Fibroblast of skin of right biceps (primary cell): Measurements from ENCODE around the gene CXorf58.
"Not testable (repeated sequence)": the region's sequence is repeated elsewhere in the genome, so short reads cannot be mapped to it uniquely, and the experiment has no call there.

Source experiments
- DNase-seq: peaks from one replicate; pipeline ENCODE4 v3.0.0-alpha.2; 2013

Gene CXorf58

GRCh38 chrX:23907498-23908218 is at the start of gene CXorf58, which contains the start of gene APOO:
Gene CXorf58, plus strand, starts transcription at chrX:23908006. Its CDS starts 2,297 bp downstream, at chrX:23910303.
Gene APOO, minus strand, starts transcription at chrX:23907938. Its CDS starts 236 bp downstream, at chrX:23907702.
- peak; percentile 91 for DNase-seq

DNA sequence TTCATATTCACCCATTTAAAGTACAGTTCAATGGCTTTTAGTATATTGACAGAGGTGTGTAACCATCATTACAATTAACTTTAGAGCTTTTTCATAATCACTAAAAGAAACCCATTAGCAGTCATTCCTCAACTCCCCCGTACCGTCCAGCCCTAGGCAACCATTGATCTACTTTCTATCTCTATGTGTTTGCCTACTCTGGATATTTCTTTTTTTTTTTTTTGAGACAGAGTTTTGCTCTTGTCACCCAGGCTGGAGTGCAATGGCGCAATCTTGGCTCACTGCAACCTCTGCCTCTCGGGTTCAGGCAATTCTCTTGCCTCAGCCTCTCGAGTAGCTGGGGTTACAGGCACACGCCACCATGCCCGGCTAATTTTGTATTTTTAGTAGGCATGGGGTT is 48.6 kb upstream of the CXorf58 start:
- DNase-seq = not testable (repeated sequence)

GRCh38 chrX:23861215-23861896 is 46.5 kb upstream of the CXorf58 start:
- no peak for DNase-seq

DNA sequence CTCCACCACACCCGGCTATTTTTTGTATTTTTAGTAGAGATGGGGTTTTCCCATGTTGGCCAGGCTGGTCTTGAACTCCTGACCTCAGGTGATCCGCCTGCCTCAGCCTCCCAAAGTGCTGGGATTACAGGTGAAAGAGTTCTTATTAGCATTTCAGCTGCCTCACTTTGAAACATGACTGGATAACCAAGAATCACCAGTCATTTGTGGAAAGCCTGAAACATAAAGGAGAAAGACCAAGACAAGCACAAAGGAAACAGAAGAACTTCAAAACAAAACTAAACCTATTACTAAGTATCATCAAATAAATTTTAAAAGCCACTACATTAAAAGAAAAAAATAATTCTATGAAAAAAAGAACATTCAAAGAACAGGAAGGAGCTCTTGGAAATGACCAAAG is 45.9 kb upstream of the CXorf58 start:
- DNase-seq = not testable (repeated sequence)

GRCh38 chrX:23864742-23865326 is 43.0 kb upstream of the CXorf58 start:
- DNase-seq = no peak

DNA sequence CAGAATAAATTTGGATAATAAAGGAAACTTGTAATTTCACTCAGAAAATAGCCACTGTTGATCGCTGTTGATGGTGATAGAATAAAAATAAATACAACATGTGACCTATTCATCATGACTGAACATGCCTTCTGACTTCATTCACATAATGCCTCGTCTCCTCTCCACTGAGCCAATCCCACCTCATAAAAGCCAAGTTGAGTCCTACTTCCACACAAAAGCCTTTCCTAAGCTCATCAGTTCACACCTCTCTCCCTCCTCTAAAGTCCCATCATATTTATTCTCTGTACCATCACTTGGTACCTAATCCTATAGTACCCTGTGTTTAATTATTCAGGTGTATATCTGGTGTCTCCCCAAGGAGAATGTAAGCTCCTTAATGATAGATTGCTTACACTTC is 37.8 kb upstream of the CXorf58 start:
- DNase-seq = no peak

DNA sequence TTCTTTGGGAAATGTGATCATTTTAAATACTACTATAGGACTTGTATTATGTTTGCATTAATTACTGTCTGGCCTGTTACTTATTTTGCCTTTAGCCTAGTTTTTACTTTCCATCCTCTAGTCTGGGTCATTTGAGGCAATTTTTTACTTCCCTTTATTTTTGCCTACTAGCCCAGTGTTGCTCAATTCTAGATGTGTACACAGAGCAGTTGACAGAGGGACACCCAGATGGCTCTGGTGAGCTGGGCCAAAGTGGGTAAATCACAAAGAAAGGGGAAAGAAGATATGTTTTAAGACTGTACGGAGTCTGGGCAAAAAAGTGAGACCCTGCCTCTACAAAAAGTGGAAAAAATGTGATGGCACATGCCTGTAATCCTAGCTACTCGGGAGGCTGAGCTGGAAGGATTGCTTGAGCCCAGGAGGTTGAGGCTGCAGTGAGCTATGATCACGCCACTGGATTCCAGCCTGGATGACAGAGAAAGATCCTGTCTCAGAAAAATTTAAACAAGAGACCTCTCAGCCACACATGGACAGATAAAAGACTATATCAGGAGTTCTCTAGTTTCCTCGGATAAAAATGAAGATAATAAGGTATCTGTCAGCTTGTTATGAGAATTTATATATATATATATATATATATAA is 35.8 kb upstream of the CXorf58 start:
- no peak for DNase-seq

DNA sequence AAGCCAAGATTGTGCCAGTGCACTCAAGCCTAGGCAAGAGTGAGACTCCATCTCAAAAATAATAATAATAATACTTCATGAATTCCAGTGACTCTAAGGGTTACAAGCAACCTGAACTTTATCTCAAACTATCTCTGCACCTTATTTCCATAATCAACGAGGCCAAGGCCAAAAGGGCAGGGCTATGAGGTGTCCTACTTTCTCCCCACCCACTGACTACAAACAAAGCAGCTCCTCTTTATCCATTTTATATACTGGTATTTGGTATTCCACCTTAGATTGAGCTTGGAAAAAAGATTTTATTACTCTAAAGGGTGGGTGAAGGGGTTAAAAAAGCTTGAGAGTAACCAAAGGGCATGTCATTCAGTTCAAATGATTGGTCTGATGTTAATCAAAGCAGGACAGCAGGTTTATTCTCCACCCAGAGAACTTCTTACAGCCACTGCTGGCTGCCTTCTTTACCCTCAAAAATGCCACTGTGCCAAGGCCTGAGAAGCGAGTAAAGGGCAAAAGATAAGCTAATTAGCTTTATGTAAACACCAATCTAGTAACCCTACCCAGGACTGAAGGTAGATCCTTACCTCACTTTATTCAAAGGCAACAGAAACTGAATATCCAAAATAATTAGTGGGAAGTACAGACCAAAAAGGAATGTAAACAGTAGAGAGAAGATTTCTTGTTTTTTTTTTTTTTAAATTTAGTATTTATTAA is 28.3 kb upstream of the CXorf58 start:
- DNase-seq = no peak

GRCh38 chrX:23883737-23884354 is 24.0 kb upstream of the CXorf58 start:
- peak; percentile 85 for DNase-seq

DNA sequence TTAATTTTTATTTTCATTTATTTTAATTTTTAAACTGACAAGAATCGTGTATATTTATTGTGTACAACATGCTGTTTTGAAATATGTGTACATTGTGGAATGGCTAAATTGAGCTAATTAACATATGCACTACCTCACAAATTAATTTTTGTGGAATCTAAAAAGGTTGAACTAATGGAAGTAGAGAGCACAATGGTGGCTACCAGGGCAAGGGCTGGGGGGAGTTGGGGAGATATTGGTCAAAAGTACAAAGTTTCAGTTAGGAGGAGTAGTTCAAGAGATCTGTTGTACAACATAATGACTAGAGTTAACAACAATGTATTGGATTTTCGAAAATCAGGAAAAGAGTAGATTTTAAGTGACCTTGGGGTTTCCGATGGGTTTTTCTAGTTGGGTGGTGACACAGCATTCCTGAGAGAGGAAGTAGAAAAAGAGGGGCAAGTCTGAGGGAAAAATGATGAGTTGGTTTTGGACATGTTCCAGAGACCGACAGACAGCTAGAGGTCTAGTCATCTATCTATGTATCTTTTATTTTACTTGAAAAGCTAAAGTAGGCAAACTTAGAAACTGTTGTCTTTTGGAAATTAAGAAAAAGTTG is 23.3 kb upstream of the CXorf58 start:
- DNase-seq = peak; percentile 83

DNA sequence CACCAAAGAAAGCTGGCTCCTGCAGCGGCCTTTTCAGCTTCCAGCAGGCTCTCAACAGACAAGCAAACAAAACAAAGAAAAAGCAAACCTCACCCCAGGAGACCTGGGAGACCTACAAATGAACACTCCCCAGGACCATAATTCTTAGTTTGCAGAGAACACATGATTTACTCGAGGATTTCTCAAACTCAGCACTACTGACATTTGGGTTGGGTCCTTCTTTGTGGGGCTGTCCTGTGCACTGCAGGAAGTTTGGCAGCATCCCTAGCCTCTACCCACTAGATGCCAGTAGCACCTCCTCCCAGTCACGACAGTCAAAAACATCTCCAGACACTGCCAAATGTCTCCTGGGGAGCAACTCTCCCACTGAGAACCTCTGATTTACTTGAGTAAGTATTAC is 22.0 kb upstream of the CXorf58 start:
- no peak for DNase-seq

- DNase-seq = no peak
These were observed 20.4 kb upstream of the CXorf58 start for GRCh38 chrX:23887451-23887850.

GRCh38 chrX:23887918-23888317 is 19.9 kb upstream of the CXorf58 start:
- no peak for DNase-seq

- DNase-seq = no peak
These were observed 18.8 kb upstream of the CXorf58 start for GRCh38 chrX:23888887-23889501.

DNA sequence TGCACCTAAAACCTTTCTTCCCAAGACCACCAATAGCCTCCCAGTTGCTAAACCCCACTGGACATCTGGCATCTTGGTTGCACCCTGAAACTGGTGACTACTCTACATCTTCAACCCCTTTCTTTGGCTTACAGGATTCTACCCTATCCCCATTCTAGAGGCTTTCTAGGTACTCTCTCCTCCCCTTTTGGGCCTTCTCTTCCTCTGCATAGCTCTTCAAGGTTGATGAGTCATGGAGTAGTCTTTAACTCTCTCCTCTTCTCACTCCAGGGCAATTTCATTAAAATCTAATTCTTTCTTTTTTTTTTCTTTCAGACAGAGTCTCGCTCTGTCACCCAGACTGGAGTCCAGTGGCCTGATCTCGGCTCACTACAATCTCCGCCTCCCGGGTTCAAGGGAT is 16.9 kb upstream of the CXorf58 start:
- no peak for DNase-seq

GRCh38 chrX:23894993-23895392 is 12.8 kb upstream of the CXorf58 start:
- not testable (repeated sequence) for DNase-seq

- not testable (repeated sequence) for DNase-seq
These were observed 11.3 kb upstream of the CXorf58 start for GRCh38 chrX:23896539-23896938.

DNA sequence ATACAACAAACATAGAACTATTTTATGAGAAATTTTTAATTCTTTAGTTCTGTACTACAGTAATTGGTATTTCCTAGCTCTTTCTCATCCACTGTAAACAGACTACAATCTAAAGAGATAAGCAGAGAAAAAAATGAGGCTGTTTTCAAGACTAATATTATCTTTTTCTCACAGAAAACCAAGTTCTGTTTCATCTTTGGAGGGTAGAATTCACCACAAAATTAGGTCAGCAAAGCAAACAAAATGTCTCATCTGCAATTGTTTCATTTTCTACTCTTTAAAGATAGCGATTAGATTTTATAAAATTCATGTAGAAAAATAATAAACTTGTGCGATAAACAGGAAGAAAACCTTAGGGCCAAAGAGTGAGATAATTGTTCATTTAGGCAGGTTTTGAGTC is 10.8 kb upstream of the CXorf58 start:
- no peak for DNase-seq

GRCh38 chrX:23898412-23898959 is 9.3 kb upstream of the CXorf58 start:
- peak; percentile 46 for DNase-seq

GRCh38 chrX:23900220-23900797 is 7.5 kb upstream of the CXorf58 start:
- no peak for DNase-seq

GRCh38 chrX:23901060-23901459 is 6.7 kb upstream of the CXorf58 start:
- DNase-seq = peak; percentile 66
